Hepatocyte (in vitro differentiated cells): ENCODE data around the gene FOXN3. TPM values are rescaled to one million over a fixed set of nuclear protein-coding genes. Genes with fewer than 3 reads are reported as not detected.

Experiments
- DNase-seq: peaks from one replicate; pipeline ENCODE4 v3.0.0-alpha.2; 2016; ENCODE audit warnings: low spot score
- H2AFZ ChIP-seq: fragments of 200-600 bp; sonication (generic); 2 replicates; pipeline ENCODE4 v1.6.0; 2016; ENCODE audit warnings: antibody characterized with exemption, mild to moderate bottlenecking
- H3K27ac ChIP-seq: fragments of 200-600 bp; sonication (generic); 2 replicates; pipeline ENCODE4 v1.5.1; 2016; ENCODE audit warnings: mild to moderate bottlenecking
- H3K27me3 ChIP-seq: fragments of 200-600 bp; sonication (generic); 2 replicates; pipeline ENCODE4 v1.6.1; 2016
- H3K36me3 ChIP-seq: fragments of 200-600 bp; sonication (generic); replicated peaks from 2 replicates; pipeline ENCODE4 v1.5.1; 2016; ENCODE audit warnings: low read depth; ENCODE audit not compliant: insufficient read depth
- H3K4me1 ChIP-seq: fragments of 200-600 bp; sonication (generic); 2 replicates; pipeline ENCODE4 v1.5.1; 2016; ENCODE audit warnings: mild to moderate bottlenecking, moderate library complexity; ENCODE audit not compliant: insufficient read depth
- H3K4me2 ChIP-seq: fragments of 200-600 bp; sonication (generic); 2 replicates; pipeline ENCODE4 v1.6.0; 2016
- H3K4me3 ChIP-seq: fragments of 200-600 bp; sonication (generic); 2 replicates; pipeline ENCODE4 v1.5.1; 2016; ENCODE audit warnings: mild to moderate bottlenecking
- H3K79me2 ChIP-seq: fragments of 200-600 bp; sonication (generic); 2 replicates; pipeline ENCODE4 v1.6.0; 2017; ENCODE audit warnings: mild to moderate bottlenecking
- H3K9me2 ChIP-seq: fragments of 200-600 bp; sonication (generic); replicated peaks from 2 replicates; pipeline ENCODE4 v1.6.0; 2017; ENCODE audit warnings: mild to moderate bottlenecking; ENCODE audit not compliant: insufficient read depth
- H3K9me3 ChIP-seq: fragments of 200-600 bp; sonication (generic); 2 replicates; pipeline ENCODE4 v1.5.1; 2016; ENCODE audit warnings: low read depth, mild to moderate bottlenecking
- H4K20me1 ChIP-seq: fragments of 200-600 bp; sonication (generic); 2 replicates; pipeline ENCODE4 v1.6.0; 2016; ENCODE audit warnings: mild to moderate bottlenecking; ENCODE audit not compliant: insufficient read depth, poor library complexity, severe bottlenecking
- CTCF ChIP-seq: fragments of 200-600 bp; sonication (generic); IDR thresholded peaks from 2 replicates; pipeline ENCODE4 v1.5.1; 2016; ENCODE audit warnings: antibody characterized with exemption, mild to moderate bottlenecking; ENCODE audit not compliant: poor library complexity
- EZH2 ChIP-seq: fragments of 200-600 bp; sonication (generic); IDR thresholded peaks from 2 replicates; pipeline ENCODE4 v1.6.1; 2016; ENCODE audit warnings: antibody characterized with exemption, mild to moderate bottlenecking, borderline replicate concordance
- EZH2phosphoT487 ChIP-seq: fragments of 200-600 bp; sonication (generic); IDR thresholded peaks from one replicate; pipeline ENCODE4 v1.6.1; 2018; ENCODE audit warnings: antibody characterized with exemption, mild to moderate bottlenecking, low read depth, moderate library complexity; ENCODE audit not compliant: unreplicated experiment, severe bottlenecking
- WGBS: methylation state at CpG from one replicate; pipeline ENCODE4 v1.1.6; 2016; ENCODE audit warnings: low lambda C conversion rate; ENCODE audit errors: missing lambda C conversion rate; 5-methylcytosine and 5-hydroxymethylcytosine counted together
- polyA plus RNA-seq: library from polyadenylated mRNA; unstranded; fragments of >200 nt; fragmentation: Nextera tagmentation; extraction: Ambion mirVana; gene quantifications from 2 replicates; pipeline ENCODE4 v1.2.1, GENCODE V29; 2016
- total RNA-seq: library from RNA; depleted of rRNA; stranded (reverse); fragments of >200 nt; gene quantifications from 2 replicates; pipeline ENCODE4 v1.2.3, GENCODE V29; 2014

FOXN3 gene
- total and polyA plus RNA-seq, 2 experiments from 2014 or later = 42.2 to 47.6 TPM

GRCh38 chr14:89388853-89389252 lies 28.2 kb downstream of the FOXN3 start:
- H3K27ac ChIP-seq = no peak overlapping the region
- TF ChIP-seq CTCF (peak; percentile 17), EZH2 (no peak)
- H3K27me3 ChIP-seq = no peaks in the 10 kb centered on the region
- H3K4me3 ChIP-seq = no peak overlapping the region
- no peaks in the 10 kb centered on the region for H3K9me2 ChIP-seq
- H3K4me2 ChIP-seq = no peak overlapping the region
- H3K79me2 ChIP-seq = peaks cover 94% of the 10 kb centered on the region
- H3K4me1 ChIP-seq = peaks cover 3% of the 10 kb centered on the region
- DNase-seq = no peak
- H3K9me3 ChIP-seq = no peaks in the 10 kb centered on the region
- no peak overlapping the region for H2AFZ ChIP-seq
- whole genome bisulfite sequencing = 71% methylated on average over 5 of the region's 5 CpGs
- H4K20me1 ChIP-seq = peaks cover 30% of the 10 kb centered on the region
- no peaks in the 10 kb centered on the region for H3K36me3 ChIP-seq

GRCh38 chr14:89387922-89388685 lies 28.9 kb downstream of the FOXN3 start:
- H2AFZ ChIP-seq = no peak overlapping the region
- no peak for DNase-seq
- H4K20me1 ChIP-seq = peaks cover 30% of the 10 kb centered on the region
- TF ChIP-seq EZH2phosphoT487 (no peak), CTCF (no peak), EZH2 (no peak)
- peaks cover 94% of the 10 kb centered on the region for H3K79me2 ChIP-seq
- WGBS = 90% methylated on average over 15 of the region's 15 CpGs
- no peaks in the 10 kb centered on the region for H3K36me3 ChIP-seq
- H3K27ac ChIP-seq = no peak overlapping the region
- no peaks in the 10 kb centered on the region for H3K27me3 ChIP-seq
- H3K4me2 ChIP-seq = no peak overlapping the region
- H3K9me2 ChIP-seq = no peaks in the 10 kb centered on the region
- H3K4me1 ChIP-seq = peaks cover 3% of the 10 kb centered on the region
- H3K9me3 ChIP-seq = no peaks in the 10 kb centered on the region
- no peak overlapping the region for H3K4me3 ChIP-seq

DNA sequence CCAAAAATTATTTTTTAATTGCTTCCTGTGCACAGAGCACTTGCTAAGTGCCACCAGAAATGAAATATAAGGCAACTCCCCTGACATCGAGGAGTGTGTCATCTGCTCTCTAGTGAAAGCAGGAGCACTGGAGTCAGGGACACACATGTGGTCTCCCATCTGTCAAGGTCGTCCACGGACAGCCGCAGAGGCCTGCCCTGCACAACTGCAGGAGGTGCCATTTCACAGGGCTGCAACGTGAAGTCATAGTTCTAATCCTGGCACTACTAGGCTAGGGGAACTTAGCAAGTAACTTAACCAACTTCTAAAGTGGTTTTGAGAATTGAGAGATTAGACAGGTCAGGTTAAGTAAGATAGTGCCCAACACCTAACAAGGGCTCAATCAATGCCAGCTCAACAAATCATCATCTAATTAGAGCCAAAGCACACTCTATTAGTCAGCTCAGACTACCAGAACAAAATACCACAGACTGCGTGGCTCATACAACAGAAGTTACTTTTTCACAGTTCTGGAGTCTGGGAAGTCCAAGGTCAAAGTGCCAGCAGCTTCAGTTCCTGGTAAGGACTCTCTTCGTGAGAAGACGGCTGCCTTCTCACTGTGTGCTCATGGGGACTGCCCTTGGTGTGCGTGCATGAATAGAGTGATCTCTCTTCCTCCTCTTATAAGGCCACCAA lies 30.7 kb downstream of the FOXN3 start:
- Histone ChIP-seq H4K20me1 (peaks cover 28% of the 10 kb centered on the region), H3K4me3 (no peak overlapping the region), H3K79me2 (peaks cover 95% of the 10 kb centered on the region), H2AFZ (no peak overlapping the region), H3K9me3 (no peaks in the 10 kb centered on the region), H3K36me3 (no peaks in the 10 kb centered on the region), H3K4me2 (no peak overlapping the region), H3K4me1 (peaks cover 3% of the 10 kb centered on the region), H3K27me3 (no peaks in the 10 kb centered on the region), H3K9me2 (no peaks in the 10 kb centered on the region), H3K27ac (peak overlapping the region; percentile 52)
- TF ChIP-seq EZH2 = no peak
- TF ChIP-seq CTCF = no peak
- TF ChIP-seq EZH2phosphoT487 = no peak
- 74% methylated on average over 9 of the region's 9 CpGs for WGBS
- DNase-seq = no peak
